GM18861 (cell line): Measurements from ENCODE around the gene ZSWIM8.
"Not testable (repeated sequence)": the region's sequence is repeated elsewhere in the genome, so short reads cannot be mapped to it uniquely, and the experiment has no call there.

ENCODE experiments used
- ATAC-seq: cut with Tn5 transposase; IDR thresholded peaks from one replicate; pipeline ENCODE4 v1.9.1; 2021; ENCODE audit not compliant: unreplicated experiment

The ZSWIM8 gene

GRCh38 chr10:73814896-73815718 lies 29.7 kb downstream of the ZSWIM8 start:
- ATAC-seq: no peak

GRCh38 chr10:73815719-73816030 lies 30.3 kb downstream of the ZSWIM8 start:
- no peak for ATAC-seq

DNA sequence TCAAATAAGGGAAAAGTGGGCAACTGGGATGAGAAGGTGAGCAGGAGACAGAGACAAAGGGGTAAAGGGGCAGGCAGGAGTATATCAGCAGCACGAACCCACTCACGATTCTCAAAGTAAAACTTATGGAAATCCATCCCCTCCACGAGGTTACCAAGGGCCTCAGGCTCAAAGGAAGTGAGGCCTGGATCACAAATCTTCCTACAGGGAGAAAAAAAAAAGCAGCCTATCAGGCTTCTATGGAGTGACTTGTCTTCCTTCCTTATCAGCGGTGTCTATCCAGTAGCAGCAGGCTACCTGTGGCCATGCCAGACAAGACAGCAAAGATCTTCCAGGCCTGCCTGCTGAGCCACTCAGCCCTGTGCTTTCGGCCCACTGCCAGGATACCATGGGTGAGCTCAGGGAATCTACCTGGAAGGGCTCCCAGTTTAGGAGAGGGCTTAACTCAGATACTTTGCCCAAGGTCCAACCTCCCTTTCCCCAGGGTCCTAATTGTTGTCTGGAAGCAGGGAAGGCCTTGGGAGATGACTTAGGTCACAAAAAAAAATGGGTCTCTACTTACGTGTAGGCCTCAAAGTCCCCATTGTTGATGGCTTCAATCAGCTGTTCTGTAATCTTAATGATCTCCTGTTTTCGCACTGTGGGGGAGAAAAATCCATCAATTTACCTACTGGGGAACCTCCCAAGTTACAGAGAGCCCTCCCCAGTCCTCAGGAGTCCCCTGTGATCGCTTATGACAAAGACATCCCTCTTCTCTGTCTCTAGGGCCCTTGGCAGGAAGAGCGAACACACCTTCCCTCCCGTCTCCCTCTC lies 31.7 kb downstream of the ZSWIM8 start:
- no peak for ATAC-seq

- ATAC-seq: no peak
These were observed 32.4 kb downstream of the ZSWIM8 start for GRCh38 chr10:73817826-73818225.

DNA sequence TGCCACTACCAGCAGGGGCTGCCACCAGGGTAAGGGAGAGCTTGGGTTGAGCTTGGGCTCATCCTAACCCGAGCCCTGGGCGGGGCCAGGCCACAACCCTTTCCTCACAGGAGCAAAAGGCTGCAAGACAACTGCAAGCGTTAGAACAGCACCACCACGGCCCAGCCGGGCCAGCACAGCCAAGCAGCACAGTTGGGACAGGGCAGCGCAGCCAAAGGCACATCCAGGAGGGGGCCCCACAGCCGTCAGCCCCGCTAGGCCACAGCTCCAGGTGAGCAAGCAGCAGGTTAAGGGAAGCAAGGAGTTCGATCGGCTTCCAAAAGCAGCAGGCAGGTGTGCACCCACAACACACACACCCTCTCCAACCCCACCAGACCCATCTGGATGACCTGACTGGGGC lies 33.0 kb downstream of the ZSWIM8 start:
- no peak for ATAC-seq

GRCh38 chr10:73819081-73819480 lies 33.7 kb downstream of the ZSWIM8 start:
- ATAC-seq: no peak

- no peak for ATAC-seq
These were observed 34.2 kb downstream of the ZSWIM8 start for GRCh38 chr10:73819513-73820093.

DNA sequence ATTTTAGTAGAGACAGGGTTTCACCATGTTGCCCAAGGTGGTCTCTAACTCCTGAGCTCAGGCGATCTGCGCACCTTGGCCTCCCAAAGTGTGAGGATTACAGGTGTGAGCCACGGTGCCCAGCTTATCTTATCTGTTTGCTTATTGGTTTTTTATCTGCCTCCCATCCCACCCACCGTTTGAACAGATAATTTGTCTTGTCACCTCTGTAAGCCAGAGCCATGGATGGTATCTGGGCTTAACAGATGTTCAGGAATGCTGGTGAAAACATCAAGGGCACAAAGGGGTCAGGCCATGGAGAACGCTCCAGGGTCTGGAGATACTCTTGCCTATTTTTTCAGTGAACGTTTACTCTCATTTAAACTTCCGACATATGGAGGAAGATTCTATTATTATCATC lies 38.0 kb downstream of the ZSWIM8 start:
- no peak for ATAC-seq

DNA sequence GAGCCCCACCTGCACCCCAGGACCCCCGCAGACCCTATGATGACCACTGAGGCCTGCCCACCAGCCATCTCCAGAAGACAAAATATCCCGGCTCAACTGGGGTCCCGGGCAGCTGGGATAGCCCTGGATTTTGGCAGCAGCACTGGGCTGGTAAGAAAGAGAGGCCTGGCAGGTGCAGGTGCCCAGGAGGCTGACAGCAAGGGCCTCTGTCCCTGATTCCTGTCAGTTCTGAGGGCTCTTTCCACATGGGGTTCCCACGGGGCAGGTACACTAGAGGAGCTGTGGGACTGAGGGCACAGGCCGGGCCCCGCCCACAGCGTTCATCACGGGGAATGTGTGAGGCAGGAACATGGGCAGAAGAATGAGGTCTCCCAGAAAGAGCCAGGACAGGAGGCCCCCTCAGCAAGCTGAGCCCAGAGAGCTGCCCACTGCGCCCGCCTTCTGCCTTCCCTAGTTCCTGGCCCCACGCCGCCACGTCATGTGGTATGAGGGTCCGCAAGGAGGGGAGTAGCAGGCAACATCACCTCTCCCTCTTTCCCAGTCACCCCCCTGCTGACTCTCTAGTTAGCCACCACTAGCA lies 38.8 kb downstream of the ZSWIM8 start:
- no peak for ATAC-seq

GRCh38 chr10:73827346-73828089 lies 42.1 kb downstream of the ZSWIM8 start:
- no peak for ATAC-seq

GRCh38 chr10:73828161-73828560 lies 42.8 kb downstream of the ZSWIM8 start:
- no peak for ATAC-seq

GRCh38 chr10:73829090-73829489 lies 43.7 kb downstream of the ZSWIM8 start:
- ATAC-seq: not testable (repeated sequence)

- no peak for ATAC-seq
These were observed 51.1 kb downstream of the ZSWIM8 start for GRCh38 chr10:73836427-73836980.

DNA sequence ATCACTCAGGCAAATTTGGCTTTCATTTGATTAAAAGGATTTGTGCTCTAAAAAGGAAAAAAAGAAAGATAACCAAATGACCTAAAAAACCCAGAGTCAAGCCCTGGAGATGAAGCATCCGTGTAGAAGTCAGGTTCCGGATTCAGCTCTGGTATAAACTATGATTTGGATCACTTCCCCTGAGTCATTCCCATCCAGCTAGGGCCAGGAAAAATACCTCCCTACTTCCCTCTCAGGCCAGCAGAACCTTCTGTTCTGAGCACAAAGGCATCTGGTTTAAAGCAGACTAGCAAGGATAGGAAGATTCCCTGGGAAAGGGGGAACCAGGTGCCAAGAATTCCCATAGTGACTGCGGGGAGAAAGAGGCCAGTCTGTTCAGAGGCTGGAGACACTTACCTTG lies 51.7 kb downstream of the ZSWIM8 start:
- ATAC-seq: no peak

- ATAC-seq: no peak
These were observed 52.7 kb downstream of the ZSWIM8 start for GRCh38 chr10:73838008-73838567.

GRCh38 chr10:73838827-73839226 lies 53.4 kb downstream of the ZSWIM8 start:
- ATAC-seq: no peak

GRCh38 chr10:73839276-73839966 lies 54.0 kb downstream of the ZSWIM8 start:
- no peak for ATAC-seq

DNA sequence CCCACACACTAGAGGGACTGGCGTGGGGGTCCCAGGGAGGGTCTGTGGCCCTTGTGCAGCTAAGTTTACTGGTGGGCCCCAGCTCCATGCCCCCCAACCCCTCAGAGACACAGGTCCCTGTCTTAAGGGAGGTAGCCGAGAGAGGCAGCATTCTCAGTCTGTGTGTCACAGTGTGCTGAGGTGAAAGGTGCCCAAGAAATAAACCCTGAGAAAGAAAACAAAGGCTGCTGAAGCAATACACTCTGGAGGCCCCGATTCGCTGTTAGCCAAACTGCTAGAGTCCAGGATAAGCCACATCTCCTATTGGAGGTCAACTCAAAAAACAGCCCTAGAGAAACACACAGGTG lies 54.6 kb downstream of the ZSWIM8 start:
- no peak for ATAC-seq

DNA sequence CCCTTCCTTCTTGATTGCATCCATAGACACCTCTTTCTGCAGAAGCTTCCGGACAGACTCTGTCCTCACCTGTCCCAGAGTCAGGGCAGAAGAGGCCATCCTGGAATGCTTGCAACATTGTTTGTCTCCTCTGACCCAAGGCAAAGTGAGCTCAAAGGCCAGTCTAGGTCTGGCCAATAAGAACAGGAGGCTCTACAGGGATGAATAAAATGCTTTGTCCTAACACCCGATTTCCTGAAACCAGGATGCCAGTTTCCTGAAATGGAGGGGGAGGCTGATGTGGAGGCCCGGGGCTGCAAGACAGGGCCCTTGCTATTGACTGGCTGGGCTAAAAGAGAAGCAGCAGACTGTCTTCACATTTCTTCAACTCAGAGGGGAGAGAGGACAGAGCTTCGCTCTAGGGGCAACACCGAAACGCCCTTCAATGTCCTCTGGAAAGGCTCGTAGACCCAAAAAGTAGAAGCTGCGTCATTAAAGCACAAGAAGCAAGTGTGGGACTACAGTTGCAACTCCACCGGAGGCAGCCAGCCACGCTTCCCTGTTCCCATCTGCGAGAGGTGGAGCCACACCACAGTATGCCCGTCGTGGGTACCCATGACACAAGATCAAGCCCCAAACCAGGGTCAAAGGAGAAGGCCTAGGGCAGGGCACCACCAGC lies 55.1 kb downstream of the ZSWIM8 start:
- no peak for ATAC-seq
